H1 (cell line): ENCODE results near the gene TERC. TPM values are rescaled to one million over a fixed set of nuclear protein-coding genes. Genes with fewer than 3 reads are reported as not detected.

Experiments used
- CTCF ChIA-PET: fragments of 300-600 bp; sonication (Branson Sonifier 250); formaldehyde crosslinking; loops from one replicate; lab custom pipeline; 2021; ENCODE audit not compliant: partially characterized antibody; lab: Charles Lee
- POLR2A ChIA-PET: fragments of 300-600 bp; sonication (Branson Sonifier 250); formaldehyde crosslinking; loops from one replicate; lab custom pipeline; 2021; ENCODE audit warnings: inconsistent platforms; ENCODE audit not compliant: partially characterized antibody; lab: Charles Lee
- DNase-seq, 2 experiments: peaks; one replicate each; pipeline versions ENCODE4 v3.0.0 to v3.0.0-alpha.2; 2010 to 2022; ENCODE audit warnings: low spot score in 2 of 2, low read depth in 1 of 2, mixed read lengths in 1 of 2
- FAIRE-seq: peaks from 2 replicates; lab custom pipeline; 2011; peaks lifted over from hg19 to GRCh38; lab: Jason Lieb, UNC
- H2AFZ ChIP-seq: 2 replicates; pipeline ENCODE4 v1.8.1; 2012; ENCODE audit warnings: low read length, inconsistent platforms
- H2AK5ac ChIP-seq: 2 replicates; pipeline ENCODE4 v1.6.1; 2013; ENCODE audit warnings: low read depth, low read length
- H2BK120ac ChIP-seq: replicated peaks from 2 replicates; pipeline ENCODE3; 2013; ENCODE audit warnings: low read depth, low read length, inconsistent platforms
- H2BK12ac ChIP-seq: 2 replicates; pipeline ENCODE4 v1.6.1; 2013; ENCODE audit warnings: low read depth, low read length
- H2BK15ac ChIP-seq: 2 replicates; pipeline ENCODE4 v1.6.1; 2013; ENCODE audit warnings: low read length
- H2BK20ac ChIP-seq: 2 replicates; pipeline ENCODE4 v1.6.1; 2013; ENCODE audit warnings: low read length
- H2BK5ac ChIP-seq: 2 replicates; pipeline ENCODE4 v1.6.1; 2013; ENCODE audit warnings: low read depth, low read length
- H3K14ac ChIP-seq: 2 replicates; pipeline ENCODE4 v1.6.1; 2013; ENCODE audit warnings: inconsistent platforms; ENCODE audit not compliant: insufficient read length
- H3K18ac ChIP-seq: 2 replicates; pipeline ENCODE4 v1.6.1; 2013; ENCODE audit warnings: low read length; ENCODE audit errors: extremely low read depth
- H3K23ac ChIP-seq: 2 replicates; pipeline ENCODE4 v1.6.1; 2013; ENCODE audit warnings: inconsistent platforms; ENCODE audit not compliant: insufficient read length
- H3K23me2 ChIP-seq: 2 replicates; pipeline ENCODE4 v1.6.1; 2013; ENCODE audit warnings: low read depth, low read length
- H3K27ac ChIP-seq: 2 replicates; pipeline ENCODE4 v1.6.1; 2011; ENCODE audit warnings: low read depth, low read length, inconsistent platforms
- H3K27me3 ChIP-seq, 4 experiments: replicated peaks in 1 of 4; 1 replicate in 1 of 4; 2 replicates in 3 of 4; pipeline versions ENCODE4 v1.6.1 to v1.8.1; 2011 to 2013; ENCODE audit warnings: low read length in 3 of 4, mild to moderate bottlenecking in 3 of 4, inconsistent platforms in 2 of 4, mixed read lengths in 2 of 4, moderate library complexity in 1 of 4; ENCODE audit not compliant: control insufficient read depth in 3 of 4, insufficient read depth in 3 of 4; ENCODE audit errors: extremely low read depth in 1 of 4
- H3K36me3 ChIP-seq, 4 experiments: 2 replicates each; pipeline versions ENCODE4 v1.6.1 to v1.8.1; 2011 to 2013; ENCODE audit warnings: mild to moderate bottlenecking in 4 of 4, low read length in 3 of 4, moderate library complexity in 2 of 4, control low read depth in 1 of 4, inconsistent platforms in 1 of 4; ENCODE audit not compliant: insufficient read depth in 4 of 4, control insufficient read depth in 2 of 4
- H3K4ac ChIP-seq: replicated peaks from 2 replicates; pipeline ENCODE3; 2013; ENCODE audit warnings: low read length, low read depth, mixed read lengths, inconsistent platforms; ENCODE audit not compliant: insufficient read length
- H3K4me1 ChIP-seq, 4 experiments: replicated peaks in 1 of 4; 1 replicate in 1 of 4; 2 replicates in 3 of 4; pipeline versions ENCODE4 v1.6.1 to v1.8.1; 2011 to 2013; ENCODE audit warnings: low read length in 3 of 4, inconsistent platforms in 2 of 4, mixed read lengths in 1 of 4; ENCODE audit not compliant: insufficient read depth in 4 of 4, control insufficient read depth in 3 of 4
- H3K4me2 ChIP-seq, 2 experiments: 2 replicates each; pipeline versions ENCODE4 v1.6.1 to v1.8.1; 2011 to 2013; ENCODE audit warnings: low read depth in 2 of 2, low read length in 2 of 2, control low read depth in 1 of 2, inconsistent platforms in 1 of 2, mild to moderate bottlenecking in 1 of 2; ENCODE audit not compliant: insufficient read depth in 1 of 2
- H3K4me3 ChIP-seq, 4 experiments: fragments of 200-600, 300-600 bp in 1 of 4; sonication (generic), shearing (Covaris generic), sonication (Bioruptor Twin) in 1 of 4; 2 replicates each; pipeline versions ENCODE4 v1.5.1 to v1.8.1; 2011 to 2016; ENCODE audit warnings: low read length in 4 of 4, low read depth in 3 of 4, control low read depth in 2 of 4, inconsistent platforms in 2 of 4, mild to moderate bottlenecking in 2 of 4, mixed read lengths in 1 of 4, moderate library complexity in 1 of 4; ENCODE audit not compliant: insufficient read depth in 2 of 4; ENCODE audit errors: extremely low read depth in 1 of 4
- H3K56ac ChIP-seq: replicated peaks from 2 replicates; pipeline ENCODE3; 2013; ENCODE audit warnings: low read depth, mild to moderate bottlenecking, mixed read lengths, low read length, inconsistent platforms; ENCODE audit not compliant: insufficient read length
- H3K79me1 ChIP-seq: 2 replicates; pipeline ENCODE4 v1.6.1; 2013; ENCODE audit warnings: low read depth, low read length, control low read depth
- H3K79me2 ChIP-seq, 2 experiments: 2 replicates each; pipeline versions ENCODE4 v1.6.1 to v1.8.1; 2012 to 2013; ENCODE audit warnings: low read length in 2 of 2, mild to moderate bottlenecking in 2 of 2, inconsistent platforms in 1 of 2; ENCODE audit not compliant: insufficient read depth in 2 of 2, control insufficient read depth in 1 of 2
- H3K9ac ChIP-seq, 4 experiments: replicated peaks in 1 of 4; 1 replicate in 1 of 4; 2 replicates in 3 of 4; pipeline versions ENCODE4 v1.6.1 to v1.8.1; 2011 to 2013; ENCODE audit warnings: low read depth in 3 of 4, low read length in 3 of 4, control low read depth in 2 of 4, mild to moderate bottlenecking in 2 of 4, moderate library complexity in 2 of 4, inconsistent platforms in 1 of 4; ENCODE audit errors: extremely low read depth in 1 of 4
- H3K9me3 ChIP-seq, 2 experiments: 2 replicates each; pipeline versions ENCODE4 v1.6.1 to v1.8.1; 2012 to 2013; ENCODE audit warnings: mild to moderate bottlenecking in 2 of 2, moderate library complexity in 2 of 2, control low read depth in 1 of 2, inconsistent platforms in 1 of 2, low read depth in 1 of 2, low read length in 1 of 2, mixed read lengths in 1 of 2; ENCODE audit not compliant: insufficient read depth in 2 of 2
- H4K20me1 ChIP-seq, 2 experiments: replicated peaks in 1 of 2; 2 replicates each; pipeline versions ENCODE3 to v1.8.1; 2011 to 2013; ENCODE audit warnings: inconsistent platforms in 2 of 2, low read length in 2 of 2, mild to moderate bottlenecking in 1 of 2; ENCODE audit not compliant: insufficient read depth in 2 of 2, control insufficient read depth in 1 of 2
- H4K5ac ChIP-seq: 2 replicates; pipeline ENCODE4 v1.6.1; 2013; ENCODE audit warnings: low read length, low read depth, mixed read lengths, inconsistent platforms; ENCODE audit not compliant: insufficient read length
- H4K8ac ChIP-seq: 2 replicates; pipeline ENCODE4 v1.8.0; 2013; ENCODE audit warnings: mild to moderate bottlenecking, moderate library complexity, low read length, inconsistent platforms; ENCODE audit not compliant: insufficient read depth; ENCODE audit errors: extremely low read depth
- H4K91ac ChIP-seq: replicated peaks from 2 replicates; pipeline ENCODE3; 2013; ENCODE audit warnings: low read length, mixed read lengths, inconsistent platforms; ENCODE audit not compliant: insufficient read length
- ASH2L ChIP-seq: fragments of 200-600, 300-600 bp; sonication (generic); IDR thresholded peaks from one replicate; pipeline ENCODE4 v1.7.1; 2017; ENCODE audit warnings: low read length
- BCL11A ChIP-seq, 2 experiments: IDR thresholded peaks; one replicate each; pipeline ENCODE4 v1.6.1; 2011; ENCODE audit warnings: low read depth in 2 of 2, low read length in 2 of 2, mild to moderate bottlenecking in 2 of 2
- CTCF ChIP-seq, 3 experiments: IDR thresholded peaks; 1 replicate in 2 of 3; 2 replicates in 1 of 3; pipeline versions ENCODE4 v1.5.1 to v1.6.1; 2011; ENCODE audit warnings: low read length in 3 of 3, mild to moderate bottlenecking in 3 of 3, inconsistent platforms in 2 of 3, low read depth in 1 of 3, moderate library complexity in 1 of 3; ENCODE audit not compliant: insufficient read depth in 1 of 3; ENCODE audit errors: control extremely low read depth in 1 of 3
- HDAC6 ChIP-seq: IDR thresholded peaks from one replicate; pipeline ENCODE4 v1.7.1; 2012; ENCODE audit warnings: low read depth, mild to moderate bottlenecking, inconsistent platforms, low read length, moderate library complexity
- POLR2A ChIP-seq, 2 experiments: IDR thresholded peaks; 1 replicate in 1 of 2; 2 replicates in 1 of 2; pipeline ENCODE4 v1.6.1; 2011; ENCODE audit warnings: low read depth in 2 of 2, low read length in 2 of 2, mild to moderate bottlenecking in 2 of 2; ENCODE audit errors: control extremely low read depth in 1 of 2
- POLR2AphosphoS5 ChIP-seq: IDR thresholded peaks from 2 replicates; pipeline ENCODE4 v1.6.1; 2011; ENCODE audit warnings: low read depth, low read length
- RFX5 ChIP-seq: IDR thresholded peaks from 2 replicates; pipeline ENCODE4 v1.6.1; 2011; ENCODE audit warnings: low read depth, low read length, improper control_type of control experiment, borderline replicate concordance
- RNF2 ChIP-seq: fragments of 200-900, 300-1000 bp; sonication (generic); IDR thresholded peaks from 2 replicates; pipeline ENCODE4 v1.7.1; 2016; ENCODE audit warnings: borderline replicate concordance, low read depth, mild to moderate bottlenecking, antibody characterized with exemption, low read length; ENCODE audit not compliant: poor library complexity, severe bottlenecking; ENCODE audit errors: missing control alignments
- SIN3A ChIP-seq, 2 experiments: IDR thresholded peaks in 1 of 2; conservative IDR thresholded peaks in 1 of 2; 2 replicates each; pipeline ENCODE4 v1.6.1; 2011 to 2012; ENCODE audit warnings: low read length in 2 of 2, improper control_type of control experiment in 1 of 2, low read depth in 1 of 2, mild to moderate bottlenecking in 1 of 2
- SIRT6 ChIP-seq: IDR thresholded peaks from one replicate; pipeline ENCODE4 v1.7.1; 2012; ENCODE audit warnings: low read length, inconsistent platforms
- SP4 ChIP-seq: IDR thresholded peaks from 2 replicates; pipeline ENCODE4 v1.6.1; 2012; ENCODE audit warnings: low read length, inconsistent platforms
- WGBS, 2 experiments: shearing (Covaris generic) in 1 of 2; methylation state at CpG; one replicate each; pipeline versions ENCODE4 v1.1.6 to v1.1.7; 2013 to 2015; ENCODE audit warnings: low lambda C conversion rate in 2 of 2, mixed read lengths in 2 of 2, inconsistent platforms in 1 of 2, low coverage in 1 of 2, missing lambda C conversion rate in 1 of 2; ENCODE audit not compliant: insufficient replicate concordance in 2 of 2, insufficient coverage in 1 of 2, insufficient read length in 1 of 2; ENCODE audit errors: extremely low coverage in 1 of 2, missing lambda C conversion rate in 1 of 2; 5-methylcytosine and 5-hydroxymethylcytosine counted together
- polyA plus RNA-seq, 7 experiments: library from polyadenylated mRNA; depleted of rRNA in 3 of 7; stranded (reverse) in 5 of 7; unstranded in 2 of 7; fragments of >200 nt in 5 of 7; fragments of 200-250 nt in 2 of 7; gene quantifications; 1 replicate in 5 of 7; 2 replicates in 1 of 7; 4 replicates in 1 of 7; pipeline versions ENCODE4 v1.2.1 to v1.2.3, GENCODE V29; 2011 to 2013; ENCODE audit warnings: missing spikeins in 2 of 7, mixed read lengths in 2 of 7
- total RNA-seq: library from RNA; stranded (reverse); fragmentation: NEBNext Ultra II Directional; extraction: Animal tissue kit (Norgen Biotek cat#: 25700); gene quantifications from 2 replicates; pipeline ENCODE4 v1.2.1, GENCODE V29; 2021

The TERC gene
- total and polyA plus RNA-seq, 2 of the 8 experiments (the other 6 are each of a cell fraction or from before 2014, with no cell fraction given) = 2.3 to 17.0 TPM

- Histone ChIP-seq H3K23me2 (no peaks in the 10 kb centered on the region), H3K18ac (no peak overlapping the region), H3K4me2 (no peak overlapping the region), H2AK5ac (no peak overlapping the region), H3K56ac (no peak overlapping the region), H2BK120ac (no peak overlapping the region), H2BK5ac (no peak overlapping the region), H4K5ac (no peak overlapping the region), H3K79me1 (no peaks in the 10 kb centered on the region), H2BK15ac (no peak overlapping the region), H4K20me1 (no peaks in the 10 kb centered on the region), H2BK12ac (no peak overlapping the region), H3K9me3 (no peaks in the 10 kb centered on the region), H4K8ac (no peak overlapping the region), H3K27ac (no peak overlapping the region), H3K27me3 (no peaks in the 10 kb centered on the region), H3K4ac (no peak overlapping the region), H3K4me1 (no peaks in the 10 kb centered on the region), H3K36me3 (peaks cover 0 to 66% (median 25%) of the 10 kb centered on the region in 4 experiments; a peak in 5 of 8 replicates), H3K14ac (no peak overlapping the region), H2AFZ (no peak overlapping the region), H3K9ac (no peak overlapping the region), H4K91ac (no peak overlapping the region), H3K4me3 (no peak overlapping the region), H3K79me2 (no peaks in the 10 kb centered on the region), H2BK20ac (no peak overlapping the region), H3K23ac (no peak overlapping the region)
- ChIA-PET POLR2A (no interaction called here), CTCF (no interaction called here)
- TF ChIP-seq SP4 = no peak
- TF ChIP-seq RFX5 = no peak
- no peak for TF ChIP-seq POLR2A (IDR thresholded peaks at IDR 0.05; ENCODE audit: control extremely low read depth in 1 of 2, low read depth in 2 of 2, low read length in 2 of 2)
- no peak for TF ChIP-seq ASH2L
- no peak for TF ChIP-seq POLR2AphosphoS5
- TF ChIP-seq BCL11A (IDR thresholded peaks at IDR 0.05; ENCODE audit: low read depth in 2 of 2, low read length in 2 of 2) = no peak
- no peak for TF ChIP-seq HDAC6
- no peak for TF ChIP-seq SIN3A (conservative IDR thresholded peaks at IDR 0.05 in 1 of 2, IDR thresholded peaks at IDR 0.05 in 1 of 2; ENCODE audit: low read depth in 1 of 2, low read length in 2 of 2)
- TF ChIP-seq CTCF (IDR thresholded peaks at IDR 0.05; ENCODE audit: control extremely low read depth in 1 of 3, insufficient read depth in 1 of 3, low read depth in 1 of 3, low read length in 3 of 3) = no peak
- no peak for TF ChIP-seq RNF2
- no peak for TF ChIP-seq SIRT6
- 95% methylated on average over 4 of the region's 4 CpGs; no CpG with 5 or more reads in 1 of the 2 experiments for WGBS, 2 experiments
- DNase-seq (no peak), FAIRE-seq (no peak)
Measured at GRCh38 chr3:169787120-169787519, 22.3 kb upstream of the TERC start.
